CD4-positive, alpha-beta T cell treated with Interferon gamma for 1 hour (primary cell): ENCODE results near the gene CYP4F8.

ENCODE experiments used
- DNase-seq: peaks from one replicate; pipeline ENCODE4 v3.0.0-alpha.2; 2020

The CYP4F8 gene

DNA sequence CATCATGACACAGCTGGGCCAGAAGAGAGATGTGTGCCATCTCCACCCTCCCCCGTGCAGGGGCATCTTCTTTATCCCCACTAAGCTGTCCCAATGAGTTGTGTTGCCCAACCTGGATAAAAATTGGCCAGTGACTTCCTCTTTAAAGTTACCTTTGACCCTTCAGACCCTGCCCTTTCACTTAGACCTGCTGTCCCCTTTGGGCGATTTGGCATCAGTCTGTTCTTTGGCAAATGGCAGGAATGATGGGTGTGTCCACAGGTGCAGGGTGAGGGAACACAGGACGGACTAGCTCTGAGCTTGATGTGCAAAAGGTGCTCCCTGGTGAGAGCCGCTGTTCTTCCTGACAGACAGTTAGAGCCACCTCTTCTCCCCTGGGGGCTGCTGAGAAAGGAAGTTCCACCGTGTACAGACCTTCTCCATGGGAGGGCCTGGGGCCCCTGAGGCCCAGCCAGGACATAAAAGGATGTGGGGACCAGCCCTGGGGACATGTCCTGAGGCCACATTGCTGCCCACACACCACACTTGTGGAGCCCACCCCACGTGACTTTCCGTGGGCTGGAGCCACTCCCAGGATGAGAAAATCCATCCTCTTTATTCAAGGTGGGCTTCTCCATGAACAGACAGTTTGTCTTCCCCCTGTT lies 1.7 kb downstream of the CYP4F8 start:
- no peak for DNase-seq

DNA sequence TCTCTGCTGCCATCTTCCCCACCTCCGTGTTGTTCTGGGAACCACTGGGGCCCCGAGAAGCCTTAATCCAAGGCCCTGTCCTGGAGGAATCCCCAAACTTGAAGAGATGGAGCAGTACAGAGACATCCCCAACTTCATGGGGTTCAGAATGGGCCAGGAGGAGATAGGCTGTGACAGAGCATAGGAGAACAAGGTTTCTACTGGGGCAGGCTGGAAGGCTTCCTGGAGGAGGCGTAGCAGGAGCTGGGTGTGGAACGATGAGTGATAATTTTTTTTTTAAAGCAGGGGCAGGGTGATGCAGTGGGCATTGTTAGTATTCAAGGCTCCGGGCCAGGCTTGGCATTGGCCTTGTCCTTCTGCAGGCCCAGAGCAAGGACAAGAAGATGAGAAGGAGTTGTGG lies 3.3 kb downstream of the CYP4F8 start:
- no peak for DNase-seq

DNA sequence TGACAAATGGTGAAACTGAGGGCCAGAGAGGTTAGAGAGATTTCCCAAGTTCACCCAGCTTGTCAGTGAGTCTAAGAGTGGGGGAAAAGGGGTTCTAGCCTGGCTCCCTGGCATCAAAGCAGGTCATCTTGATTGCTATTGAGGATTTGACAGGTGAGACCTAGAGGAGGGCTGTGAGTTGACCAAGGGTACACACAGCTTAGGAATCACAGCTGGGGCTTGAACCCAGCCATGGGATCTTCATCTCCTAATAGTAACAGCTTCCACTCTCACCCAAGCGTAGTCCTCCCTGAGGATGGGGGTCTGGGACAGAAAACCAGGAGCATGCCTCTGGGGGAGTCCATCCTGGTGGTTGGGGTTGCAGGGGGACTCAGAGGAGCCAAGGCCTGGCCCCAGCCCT lies 6.8 kb downstream of the CYP4F8 start:
- no peak for DNase-seq

DNA sequence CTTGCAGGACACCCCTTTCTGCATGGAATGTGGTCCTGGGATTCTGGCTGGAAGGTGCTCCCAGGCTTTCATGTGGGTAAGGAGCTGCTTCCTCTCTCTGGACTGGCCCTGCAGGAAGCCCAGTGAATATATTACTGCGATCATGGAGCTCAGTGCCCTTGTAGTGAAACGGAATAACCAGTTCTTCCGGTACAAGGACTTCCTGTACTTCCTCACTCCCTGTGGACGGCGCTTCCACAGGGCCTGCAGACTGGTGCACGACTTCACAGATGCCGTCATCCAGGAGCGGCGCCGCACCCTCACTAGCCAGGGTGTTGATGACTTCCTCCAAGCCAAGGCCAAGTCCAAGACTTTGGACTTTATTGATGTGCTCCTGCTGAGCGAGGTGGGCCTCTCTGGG lies 8.0 kb downstream of the CYP4F8 start:
- no peak for DNase-seq

DNA sequence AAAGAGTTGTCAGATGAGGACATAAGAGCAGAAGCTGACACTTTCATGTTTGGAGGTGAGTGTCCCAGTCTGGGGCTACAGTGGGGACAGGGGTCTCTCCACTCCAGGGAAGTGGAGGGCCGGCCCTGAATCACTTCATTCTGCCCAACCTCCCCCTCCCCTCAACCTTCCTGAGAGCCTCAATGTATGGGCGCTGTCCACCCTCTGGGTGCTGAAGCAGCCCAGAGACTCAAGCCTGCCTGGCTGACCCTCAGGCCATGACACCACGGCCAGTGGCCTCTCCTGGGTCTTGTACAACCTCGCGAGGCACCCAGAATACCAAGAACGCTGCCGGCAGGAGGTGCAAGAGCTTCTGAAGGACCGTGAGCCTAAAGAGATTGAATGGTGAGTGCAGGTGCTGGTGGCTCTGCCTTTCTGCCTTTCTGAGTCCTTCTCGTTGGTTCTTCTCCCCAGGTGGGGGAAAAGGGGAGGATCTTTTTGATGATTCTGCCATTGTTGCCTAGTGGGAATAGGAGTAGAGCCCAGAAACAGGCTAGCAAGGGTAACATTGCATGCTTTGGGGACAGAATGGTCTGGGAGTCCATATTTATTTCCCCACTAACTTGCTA lies 8.8 kb downstream of the CYP4F8 start:
- no peak for DNase-seq

DNA sequence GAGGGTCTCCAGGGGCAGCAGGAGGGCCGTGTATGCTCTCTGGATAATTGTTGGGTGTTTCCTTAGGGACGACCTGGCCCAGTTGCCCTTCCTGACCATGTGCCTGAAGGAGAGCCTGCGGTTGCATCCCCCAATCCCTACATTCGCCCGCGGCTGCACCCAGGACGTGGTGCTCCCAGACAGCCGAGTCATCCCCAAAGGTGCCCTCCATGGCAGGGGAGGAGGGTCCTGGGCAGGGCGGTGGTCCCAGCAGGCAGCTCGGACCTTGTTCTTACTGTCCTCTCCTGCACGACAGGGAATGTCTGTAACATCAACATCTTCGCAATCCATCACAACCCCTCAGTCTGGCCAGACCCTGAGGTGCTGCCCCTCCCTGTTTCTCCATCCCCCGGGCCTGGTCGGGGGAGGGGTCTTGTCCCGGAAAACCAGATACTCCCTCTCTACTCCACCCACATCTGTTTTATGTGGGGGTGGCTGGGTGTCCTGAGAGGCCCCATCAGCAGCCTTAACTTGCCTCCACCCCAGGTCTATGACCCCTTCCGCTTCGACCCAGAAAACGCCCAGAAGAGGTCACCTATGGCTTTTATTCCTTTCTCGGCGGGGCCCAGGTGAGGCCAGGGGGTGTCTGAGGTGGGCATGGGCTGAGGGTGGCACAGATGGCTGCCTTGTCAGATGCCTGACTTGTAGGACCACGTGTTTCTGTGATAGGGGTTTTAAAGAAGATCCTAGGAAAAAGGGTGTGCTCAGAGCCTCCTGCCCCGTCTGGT lies 13.4 kb downstream of the CYP4F8 start:
- no peak for DNase-seq

DNA sequence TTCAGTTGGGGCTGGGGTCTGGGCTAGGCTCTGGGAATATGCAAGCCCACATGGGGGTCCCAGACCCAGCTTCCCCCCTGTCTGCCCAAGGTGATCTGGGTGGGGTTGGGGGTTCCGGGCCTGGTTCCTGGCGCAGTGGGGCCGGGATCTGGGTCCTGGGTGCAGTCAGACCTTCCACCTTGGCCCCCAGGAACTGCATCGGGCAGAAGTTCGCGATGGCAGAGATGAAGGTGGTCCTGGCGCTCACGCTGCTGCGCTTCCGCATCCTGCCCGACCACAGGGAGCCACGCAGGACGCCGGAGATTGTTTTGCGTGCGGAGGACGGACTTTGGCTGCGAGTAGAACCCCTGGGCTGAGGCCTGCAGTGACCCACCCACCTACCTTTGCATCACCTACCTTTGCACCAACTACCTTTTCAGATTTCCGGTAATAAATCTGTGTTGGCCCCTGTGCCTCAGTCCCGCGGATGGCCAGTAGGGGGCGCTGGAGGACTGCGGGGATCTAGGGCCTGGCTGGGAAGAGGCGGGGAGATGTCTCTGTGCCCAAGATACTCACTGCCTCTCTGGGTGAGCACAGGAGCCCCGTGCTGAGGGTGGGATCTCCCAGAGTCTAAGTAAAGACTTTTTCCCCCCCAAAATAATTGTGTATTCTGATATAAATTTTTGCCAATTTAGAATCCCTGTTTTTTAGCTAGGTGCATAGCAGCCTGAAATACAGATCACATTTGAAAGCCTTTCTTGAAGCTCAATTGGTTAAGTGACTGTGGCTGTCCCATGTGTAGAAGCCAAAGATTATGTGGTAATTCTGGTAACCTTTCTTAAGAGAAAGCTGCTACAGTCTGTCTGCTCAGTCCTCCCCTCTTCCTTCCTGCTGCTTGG lies 14.2 kb downstream of the CYP4F8 start:
- peak; percentile 76 for DNase-seq

DNA sequence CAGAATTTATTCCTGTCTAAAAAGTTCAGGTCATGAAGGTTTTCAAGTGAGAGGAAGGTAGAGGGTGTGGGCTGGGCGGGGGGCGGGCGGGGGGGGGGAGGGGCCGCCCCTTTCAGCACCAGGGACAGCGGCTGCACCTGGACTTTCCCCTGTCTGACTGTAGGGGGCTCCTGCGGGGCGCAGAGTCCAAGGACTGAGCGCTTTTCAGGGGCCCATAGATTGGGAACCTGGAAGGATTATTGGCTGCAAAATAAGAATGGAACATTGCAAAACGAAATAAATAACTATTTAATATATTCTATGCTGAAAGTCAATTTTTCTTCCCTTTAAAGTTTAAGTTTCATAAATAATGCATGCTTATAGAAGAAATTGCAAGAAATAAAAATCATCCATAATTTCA lies 16.8 kb downstream of the CYP4F8 start:
- peak; percentile 6 for DNase-seq

DNA sequence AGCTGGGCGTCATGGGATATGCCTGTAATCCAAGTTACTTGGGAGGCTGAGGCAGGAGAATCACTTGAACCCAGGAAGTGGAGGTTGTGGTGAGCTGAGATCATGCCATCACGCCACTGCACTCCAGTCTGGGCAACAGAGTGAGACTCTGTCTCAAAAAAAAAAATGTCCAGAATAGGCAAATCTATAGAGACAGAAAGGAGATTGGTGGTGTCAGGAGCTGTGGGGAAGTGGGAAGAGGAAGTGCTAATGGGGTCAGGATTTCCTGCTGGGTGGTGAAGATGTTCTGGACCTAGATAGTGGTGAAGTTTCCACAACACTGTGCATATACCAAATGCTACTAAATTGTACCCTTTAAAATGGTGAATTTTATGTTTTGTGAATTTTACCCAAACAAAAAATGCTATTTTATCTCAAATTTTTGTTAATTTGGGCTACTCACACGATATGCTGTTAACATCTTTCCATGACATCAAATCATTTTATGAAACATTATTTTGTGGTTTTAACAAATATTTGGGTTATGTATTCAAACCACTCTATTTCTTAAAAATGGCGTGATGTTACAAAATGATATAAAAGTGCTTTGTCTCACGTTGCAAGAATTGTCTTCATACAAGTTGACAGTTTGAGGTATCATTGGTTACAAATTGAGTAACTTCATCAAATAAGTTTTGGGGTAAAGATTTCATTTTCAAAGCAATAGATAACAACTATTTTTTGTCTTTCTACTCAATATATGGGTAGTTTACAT lies 18.2 kb downstream of the CYP4F8 start:
- no peak for DNase-seq

DNA sequence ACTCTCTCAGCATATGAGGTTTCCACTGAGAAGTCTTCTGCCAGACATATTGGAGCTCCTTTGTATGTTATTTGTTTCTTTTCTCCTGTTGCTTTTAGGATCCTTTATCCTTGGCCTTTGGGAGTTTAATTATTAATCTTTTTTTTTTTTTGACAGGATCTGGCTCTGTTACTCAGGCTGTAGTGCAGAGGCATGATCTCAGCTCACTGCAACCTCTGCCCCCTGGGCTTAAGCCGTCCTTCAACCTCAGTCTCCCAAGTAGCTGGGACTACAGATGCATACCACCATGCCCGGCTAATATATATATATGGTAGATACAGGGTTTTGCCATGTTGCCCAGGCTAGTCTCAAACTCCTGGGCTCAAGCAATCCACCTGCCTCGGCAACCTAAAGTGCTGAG lies 19.1 kb downstream of the CYP4F8 start:
- DNase-seq: no peak

DNA sequence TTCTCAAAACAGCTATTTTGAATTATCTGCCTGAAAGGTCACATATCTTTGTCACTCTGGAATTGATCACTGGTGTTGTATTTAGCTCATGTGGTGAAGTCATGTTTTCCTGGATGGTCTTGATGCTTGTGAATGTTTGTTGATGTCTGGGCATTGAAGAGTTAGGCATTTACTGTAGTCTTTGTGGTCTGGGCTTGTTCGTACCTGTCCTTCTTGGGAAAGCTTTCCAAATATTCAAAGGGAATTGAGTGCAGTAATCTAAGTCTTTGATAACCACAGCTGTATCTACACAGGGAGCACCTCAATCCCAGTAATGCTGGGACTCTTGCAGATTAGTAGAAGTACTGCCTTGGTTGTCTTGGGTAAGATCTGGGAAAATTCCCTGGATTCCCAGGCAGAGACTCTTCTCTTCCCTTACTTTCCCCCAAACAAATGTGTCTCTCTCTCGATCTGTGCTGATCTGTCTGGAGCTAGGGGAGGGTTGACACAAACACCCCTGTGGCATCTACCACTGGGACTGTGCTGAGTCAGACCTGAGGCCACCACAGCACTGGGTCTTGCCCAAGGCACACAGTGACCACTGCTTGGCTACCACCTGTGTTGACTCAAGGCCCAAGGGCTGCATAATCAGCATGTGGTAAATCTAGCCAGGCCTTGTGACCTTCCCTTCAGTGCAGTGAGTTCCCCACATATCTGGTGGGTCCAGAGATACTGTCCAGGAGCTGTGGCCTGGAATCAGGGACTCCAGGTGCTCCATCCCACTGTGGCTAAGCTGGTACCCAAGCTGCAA lies 20.2 kb downstream of the CYP4F8 start:
- DNase-seq: no peak

DNA sequence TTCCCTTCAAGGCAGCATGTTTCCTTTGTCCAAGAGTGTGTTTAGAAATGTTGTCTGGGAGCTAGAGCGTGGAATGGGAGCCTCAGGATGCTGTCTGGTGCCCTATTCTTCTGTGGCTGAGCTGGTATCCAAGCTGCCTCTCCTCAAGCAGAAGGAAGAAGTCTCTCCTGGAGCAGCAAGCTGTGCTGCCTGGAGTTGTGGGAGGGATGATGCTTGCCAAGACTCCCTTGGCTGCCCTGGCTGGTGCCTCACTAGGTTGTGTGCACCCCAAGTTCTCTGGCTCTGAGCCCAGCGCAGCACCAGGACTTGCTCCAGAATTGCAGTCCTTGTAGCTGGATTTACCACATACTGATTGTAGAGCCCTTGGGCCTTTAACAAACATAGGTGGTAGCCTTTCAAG lies 21.0 kb downstream of the CYP4F8 start:
- no peak for DNase-seq

DNA sequence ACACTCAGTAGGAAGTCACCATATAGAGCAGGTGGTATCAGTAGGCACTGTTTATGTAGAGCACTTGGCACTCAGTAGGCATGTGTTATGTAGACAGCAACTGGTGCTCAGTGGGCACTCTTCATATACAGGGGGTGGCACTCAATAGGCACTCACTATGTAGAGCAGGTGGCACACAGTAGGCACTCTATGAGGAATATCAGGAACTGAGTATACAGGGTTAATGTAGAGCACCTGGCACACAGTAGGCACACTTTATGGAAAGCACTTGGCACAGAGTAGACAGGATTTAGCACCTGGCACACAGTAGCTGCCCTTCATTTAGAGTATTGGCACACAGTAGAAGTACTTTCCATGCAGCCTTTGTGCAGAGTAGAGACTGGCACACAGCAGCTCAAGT lies 24.6 kb downstream of the CYP4F8 start:
- no peak for DNase-seq

DNA sequence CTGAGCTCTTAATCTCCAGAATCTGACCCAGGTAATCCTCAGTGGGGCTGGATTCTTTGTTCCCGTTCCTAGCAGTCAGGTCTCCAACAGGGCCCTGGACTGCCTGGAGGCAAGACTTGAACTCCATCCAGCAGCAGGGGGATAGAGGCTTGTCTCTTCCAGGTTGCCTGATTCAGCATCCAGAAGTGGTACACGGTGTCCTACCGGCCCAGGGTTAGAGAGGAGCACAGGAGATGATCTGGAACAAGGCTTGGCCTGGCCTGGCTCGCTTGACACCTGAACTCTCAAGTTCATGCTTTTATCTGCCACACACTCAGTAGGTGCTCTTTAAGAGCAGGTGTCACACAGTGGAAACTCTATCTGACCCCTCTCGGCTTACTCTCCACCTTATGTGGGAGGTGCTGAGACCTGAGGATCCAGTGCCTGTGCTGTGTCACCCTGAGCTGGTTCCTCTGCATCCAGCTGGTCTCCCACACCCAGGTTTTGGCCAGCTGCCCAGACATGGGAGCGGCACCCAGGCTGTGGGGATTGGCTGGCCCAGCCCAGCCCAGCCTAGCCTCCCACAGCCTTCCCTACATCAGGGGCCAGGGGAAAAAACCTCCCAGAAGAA lies 25.4 kb downstream of the CYP4F8 start, which contains the start of gene CYP4F3:
Gene CYP4F3, plus strand, starts transcription at position 604 of the 610 bp plus-strand sequence. CDS start 519 bp downstream, outside the sequence.
- DNase-seq: peak; percentile 11

DNA sequence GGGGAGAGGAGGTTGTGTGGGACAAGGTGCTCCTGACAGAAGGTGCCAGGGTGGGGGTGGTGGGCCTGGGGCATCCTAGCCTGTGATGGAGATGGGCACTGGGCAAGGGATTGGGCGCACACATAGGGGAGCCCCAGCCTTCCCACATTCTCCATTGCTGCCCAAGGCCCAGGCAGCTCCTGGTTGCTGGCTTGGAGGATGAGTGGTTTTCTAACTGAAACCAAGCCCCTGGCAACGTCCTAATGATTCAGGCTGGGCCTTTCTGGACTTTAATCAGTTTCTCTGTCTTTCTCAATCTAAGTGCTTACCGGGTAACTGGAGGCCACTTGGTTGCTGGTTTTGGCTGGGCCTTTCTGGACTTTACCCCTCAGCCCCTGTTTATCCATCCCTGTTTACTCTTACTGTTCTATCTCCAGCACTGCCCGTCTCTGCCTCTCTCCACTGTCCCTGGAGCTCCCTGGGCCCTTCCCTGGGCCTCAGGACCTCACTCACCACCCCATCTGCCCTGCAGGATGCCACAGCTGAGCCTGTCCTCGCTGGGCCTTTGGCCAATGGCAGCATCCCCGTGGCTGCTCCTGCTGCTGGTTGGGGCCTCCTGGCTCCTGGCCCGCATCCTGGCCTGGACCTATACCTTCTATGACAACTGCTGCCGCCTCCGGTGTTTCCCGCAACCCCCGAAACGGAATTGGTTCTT lies 26.0 kb downstream of the CYP4F8 start:
- no peak for DNase-seq

DNA sequence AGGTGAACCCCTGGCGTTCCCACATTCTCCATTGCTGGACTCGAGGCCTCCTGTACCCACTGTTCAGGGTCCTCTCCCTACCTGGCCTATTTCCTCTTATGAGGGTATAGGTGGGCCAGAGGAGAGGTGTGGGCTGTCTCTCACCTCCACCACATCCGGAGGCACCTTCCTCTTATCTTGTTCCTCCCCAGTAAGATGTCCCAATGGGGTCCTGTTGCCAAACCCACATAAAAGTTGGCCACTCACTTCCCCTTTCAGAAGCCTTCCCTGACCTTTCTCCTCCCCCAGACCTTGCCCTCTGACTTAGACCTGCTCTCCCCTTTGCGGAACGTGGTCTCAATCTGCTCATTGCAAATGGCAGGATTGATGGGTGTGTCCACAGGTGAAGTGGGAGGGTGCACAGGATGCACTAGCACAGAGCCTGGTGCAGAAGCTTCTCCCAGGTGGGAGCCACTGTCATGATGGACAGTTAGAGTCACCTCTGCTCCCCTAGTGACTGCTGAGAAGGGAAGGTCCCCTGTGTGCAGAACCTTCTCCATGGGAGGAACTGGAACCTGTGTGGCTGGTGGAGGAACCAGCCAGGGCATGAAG lies 27.0 kb downstream of the CYP4F8 start:
- peak; percentile 6 for DNase-seq

DNA sequence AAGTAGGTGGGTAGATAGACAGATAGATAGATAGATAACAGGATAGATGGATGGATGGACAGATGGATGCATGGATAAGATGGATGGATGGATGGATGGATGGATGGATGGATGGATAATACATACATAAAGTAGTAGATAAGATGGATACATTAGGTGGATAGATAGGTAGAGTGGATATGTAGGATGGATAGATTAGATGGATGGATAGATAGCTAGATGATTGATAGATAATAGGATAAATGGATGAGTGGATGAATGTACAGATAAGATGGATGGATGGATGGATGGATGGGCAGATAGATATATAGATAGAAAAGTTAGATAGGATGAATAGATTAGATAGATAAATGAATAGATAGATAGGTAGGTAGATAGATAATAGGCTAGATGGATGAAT lies 27.8 kb downstream of the CYP4F8 start:
- no peak for DNase-seq

DNA sequence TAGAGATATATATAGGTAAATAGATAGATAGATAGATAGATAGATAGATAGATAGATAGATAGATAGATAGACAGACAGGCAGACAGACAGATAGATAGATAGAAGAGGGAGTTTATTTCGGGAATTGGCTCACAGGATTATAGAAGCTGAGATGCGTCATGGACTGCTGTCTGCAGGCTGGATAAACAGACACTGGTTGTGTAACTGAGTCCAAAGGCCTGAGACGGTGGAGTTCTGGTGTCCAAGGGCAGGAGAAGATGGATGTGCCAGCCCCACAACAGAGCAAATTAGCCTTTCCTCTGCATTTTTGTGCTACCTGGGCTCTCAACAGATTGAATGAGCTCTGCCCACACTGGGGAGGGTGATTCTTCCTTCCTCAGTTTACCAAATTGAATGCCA lies 28.4 kb downstream of the CYP4F8 start:
- DNase-seq: no peak

DNA sequence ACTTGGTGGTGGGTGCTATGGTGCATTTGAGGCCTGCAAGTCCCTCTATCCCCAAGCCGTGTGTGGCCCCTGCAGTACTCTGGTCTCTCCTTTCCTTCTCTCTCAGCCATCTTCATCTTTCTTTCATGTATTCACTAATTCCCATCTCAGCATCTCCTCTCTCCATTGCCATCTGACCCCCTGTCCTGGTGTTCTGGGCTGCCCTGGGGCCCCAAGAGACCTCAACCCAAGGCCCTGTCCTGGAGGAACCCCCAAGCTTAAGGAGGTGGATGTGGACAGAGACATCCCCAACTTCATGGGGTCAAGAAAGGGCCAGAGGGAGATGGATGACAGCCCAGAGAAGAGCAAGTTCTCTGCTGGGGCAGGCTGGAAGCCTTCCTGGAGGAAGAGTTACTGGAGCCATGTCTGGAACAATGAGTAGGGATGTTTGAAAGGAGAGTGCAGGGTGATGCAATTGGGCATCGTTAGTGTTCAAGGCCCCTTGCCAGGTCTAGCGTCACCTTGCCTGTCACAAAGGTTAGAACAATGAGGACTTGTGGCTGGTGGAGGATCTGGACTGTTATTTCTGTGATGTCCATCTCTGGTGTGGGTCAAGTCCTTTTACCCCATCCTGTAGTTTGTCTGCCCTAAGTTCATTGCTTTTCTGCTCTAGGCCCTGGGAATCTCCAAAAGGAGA lies 29.2 kb downstream of the CYP4F8 start:
- DNase-seq: no peak
